H9 (cell line): ENCODE data around the gene PYGO2. TPM values are rescaled to one million over a fixed set of nuclear protein-coding genes. Genes with fewer than 3 reads are reported as not detected.

Source experiments
- DNase-seq: peaks from one replicate; pipeline ENCODE4 v3.0.0-alpha.2; 2017
- H2AFZ ChIP-seq: one replicate; pipeline ENCODE4 v1.6.1; 2013; ENCODE audit warnings: mild to moderate bottlenecking, low read length, control low read depth, moderate library complexity
- H2AK5ac ChIP-seq: 2 replicates; pipeline ENCODE4 v1.6.1; 2013; ENCODE audit warnings: low read length, control low read depth, mixed read lengths; ENCODE audit not compliant: insufficient read length
- H2BK120ac ChIP-seq: one replicate; pipeline ENCODE4 v1.6.1; 2013; ENCODE audit warnings: low read depth, mild to moderate bottlenecking, low read length, control low read depth, inconsistent platforms; ENCODE audit not compliant: poor library complexity, severe bottlenecking
- H2BK12ac ChIP-seq: 2 replicates; pipeline ENCODE4 v1.6.1; 2013; ENCODE audit warnings: low read length, control low read depth, mixed read lengths, low read depth; ENCODE audit not compliant: insufficient read length
- H2BK15ac ChIP-seq: 2 replicates; pipeline ENCODE4 v1.6.1; 2013; ENCODE audit warnings: low read depth, low read length, control low read depth
- H2BK20ac ChIP-seq: one replicate; pipeline ENCODE4 v1.6.1; 2013; ENCODE audit warnings: low read depth, mild to moderate bottlenecking, low read length, control low read depth, inconsistent platforms; ENCODE audit not compliant: poor library complexity, severe bottlenecking
- H2BK5ac ChIP-seq: 2 replicates; pipeline ENCODE4 v1.6.1; 2013; ENCODE audit warnings: low read length, control low read depth, mixed read lengths; ENCODE audit not compliant: insufficient read length
- H3K14ac ChIP-seq: 2 replicates; pipeline ENCODE4 v1.6.1; 2013; ENCODE audit warnings: low read length, control low read depth; ENCODE audit not compliant: insufficient read depth
- H3K18ac ChIP-seq: 2 replicates; pipeline ENCODE4 v1.6.1; 2013; ENCODE audit warnings: low read depth, mild to moderate bottlenecking, mixed read lengths, low read length, control low read depth; ENCODE audit not compliant: insufficient read length
- H3K23ac ChIP-seq: 2 replicates; pipeline ENCODE4 v1.6.1; 2013; ENCODE audit warnings: low read length, control low read depth, mixed read lengths, low read depth; ENCODE audit not compliant: insufficient read length
- H3K23me2 ChIP-seq: 2 replicates; pipeline ENCODE4 v1.6.1; 2013; ENCODE audit warnings: low read depth, mild to moderate bottlenecking, mixed read lengths, low read length, control low read depth; ENCODE audit not compliant: insufficient read length, poor library complexity, severe bottlenecking
- H3K27ac ChIP-seq: 2 replicates; pipeline ENCODE4 v1.5.1; 2013; ENCODE audit warnings: low read length, control low read depth, mixed read lengths, low read depth; ENCODE audit not compliant: insufficient read length
- H3K27me3 ChIP-seq: 2 replicates; pipeline ENCODE4 v1.6.1; 2013; ENCODE audit warnings: low read length, control low read depth, inconsistent platforms; ENCODE audit not compliant: insufficient read depth
- H3K4ac ChIP-seq: 2 replicates; pipeline ENCODE4 v1.6.1; 2013; ENCODE audit warnings: low read depth, mild to moderate bottlenecking, control low read depth, inconsistent platforms, low read length, moderate library complexity
- H3K4me1 ChIP-seq: 2 replicates; pipeline ENCODE4 v1.6.1; 2013; ENCODE audit warnings: low read length, control low read depth, inconsistent platforms; ENCODE audit not compliant: insufficient read depth
- H3K4me2 ChIP-seq: 2 replicates; pipeline ENCODE4 v1.6.1; 2013; ENCODE audit warnings: low read length, control low read depth, mixed read lengths; ENCODE audit not compliant: insufficient read length, insufficient read depth
- H3K56ac ChIP-seq: 2 replicates; pipeline ENCODE4 v1.6.1; 2013; ENCODE audit warnings: low read depth, mild to moderate bottlenecking, mixed read lengths, low read length, control low read depth; ENCODE audit not compliant: insufficient read length
- H3K79me1 ChIP-seq: 2 replicates; pipeline ENCODE4 v1.6.1; 2013; ENCODE audit warnings: low read depth, mild to moderate bottlenecking, moderate library complexity, low read length, control low read depth, inconsistent platforms; ENCODE audit not compliant: insufficient read depth, poor library complexity, severe bottlenecking
- H3K79me2 ChIP-seq: 2 replicates; pipeline ENCODE4 v1.6.1; 2013; ENCODE audit warnings: low read length, control low read depth, inconsistent platforms; ENCODE audit not compliant: insufficient read depth
- H3K9ac ChIP-seq: 2 replicates; pipeline ENCODE4 v1.6.1; 2013; ENCODE audit warnings: low read length, control low read depth, mixed read lengths; ENCODE audit not compliant: insufficient read length; ENCODE audit errors: extremely low read depth
- H3K9me3 ChIP-seq: one replicate; pipeline ENCODE4 v1.6.1; 2013; ENCODE audit warnings: low read depth, low read length, inconsistent platforms; ENCODE audit not compliant: control insufficient read depth
- H3T11ph ChIP-seq: one replicate; pipeline ENCODE4 v1.6.1; 2013; ENCODE audit warnings: mild to moderate bottlenecking, low read length, control low read depth, inconsistent platforms
- H4K20me1 ChIP-seq: one replicate; pipeline ENCODE4 v1.6.1; 2013; ENCODE audit not compliant: control insufficient read depth, insufficient read length, insufficient read depth
- H4K5ac ChIP-seq: 2 replicates; pipeline ENCODE4 v1.6.1; 2013; ENCODE audit warnings: low read depth, mild to moderate bottlenecking, mixed read lengths, low read length, control low read depth; ENCODE audit not compliant: insufficient read length
- H4K8ac ChIP-seq: replicated peaks from 2 replicates; pipeline ENCODE4 v1.6.1; 2013; ENCODE audit warnings: low read length, control low read depth, mixed read lengths, low read depth; ENCODE audit not compliant: insufficient read length
- H4K91ac ChIP-seq: 2 replicates; pipeline ENCODE4 v1.6.1; 2013; ENCODE audit warnings: low read depth, mild to moderate bottlenecking, moderate library complexity, mixed read lengths, low read length, control low read depth; ENCODE audit not compliant: insufficient read length
- H3K27ac Mint-ChIP-seq, 3 experiments: 2 replicates in 2 of 3; 3 replicates in 1 of 3; pipeline ENCODE4 v1.8.0; 2020 to 2021; ENCODE audit warnings: mixed read lengths in 3 of 3, mild to moderate bottlenecking in 1 of 3, moderate library complexity in 1 of 3
- H3K27me3 Mint-ChIP-seq: 2 replicates; pipeline ENCODE4 v1.8.0; 2021; ENCODE audit warnings: low read depth, mild to moderate bottlenecking, moderate library complexity, mixed read lengths
- H3K36me3 Mint-ChIP-seq, 3 experiments: 2 replicates in 2 of 3; 3 replicates in 1 of 3; pipeline ENCODE4 v1.8.0; 2020 to 2021; ENCODE audit warnings: low read depth in 3 of 3, mixed read lengths in 3 of 3; ENCODE audit not compliant: insufficient read depth in 1 of 3
- H3K4me1 Mint-ChIP-seq, 2 experiments: 2 replicates each; pipeline ENCODE4 v1.8.0; 2020; ENCODE audit warnings: mixed read lengths in 2 of 2
- H3K4me3 Mint-ChIP-seq, 2 experiments: 2 replicates in 1 of 2; 3 replicates in 1 of 2; pipeline ENCODE4 v1.8.0; 2020 to 2021; ENCODE audit warnings: mild to moderate bottlenecking in 2 of 2, mixed read lengths in 2 of 2, moderate library complexity in 1 of 2
- H3K9me3 Mint-ChIP-seq, 2 experiments: 2 replicates in 1 of 2; 3 replicates in 1 of 2; pipeline ENCODE4 v1.8.0; 2020; ENCODE audit warnings: mild to moderate bottlenecking in 2 of 2, mixed read lengths in 2 of 2, moderate library complexity in 1 of 2
- WGBS: extraction: QIAGEN DNeasy Blood & Tissue Kit; methylation state at CpG from one replicate; pipeline ENCODE4 v1.1.7; 2013; ENCODE audit warnings: missing lambda C conversion rate, low lambda C conversion rate, mixed read lengths; ENCODE audit not compliant: insufficient read length; ENCODE audit errors: extremely low coverage; 5-methylcytosine and 5-hydroxymethylcytosine counted together
- total RNA-seq: library from RNA; stranded (reverse); gene quantifications from 2 replicates; pipeline ENCODE4 v1.2.1, GENCODE V29; 2021
- TF ChIP-seq, protein P1 (sequence below): fragments of 200-600 bp; sonication (generic); conservative IDR thresholded peaks from 3 replicates; pipeline ENCODE4 v1.8.0; 2021; ENCODE audit warnings: antibody characterized with exemption, mild to moderate bottlenecking

The PYGO2 gene
- total RNA-seq, 1 experiment from 2014 or later, result 38.7 TPM

DNA sequence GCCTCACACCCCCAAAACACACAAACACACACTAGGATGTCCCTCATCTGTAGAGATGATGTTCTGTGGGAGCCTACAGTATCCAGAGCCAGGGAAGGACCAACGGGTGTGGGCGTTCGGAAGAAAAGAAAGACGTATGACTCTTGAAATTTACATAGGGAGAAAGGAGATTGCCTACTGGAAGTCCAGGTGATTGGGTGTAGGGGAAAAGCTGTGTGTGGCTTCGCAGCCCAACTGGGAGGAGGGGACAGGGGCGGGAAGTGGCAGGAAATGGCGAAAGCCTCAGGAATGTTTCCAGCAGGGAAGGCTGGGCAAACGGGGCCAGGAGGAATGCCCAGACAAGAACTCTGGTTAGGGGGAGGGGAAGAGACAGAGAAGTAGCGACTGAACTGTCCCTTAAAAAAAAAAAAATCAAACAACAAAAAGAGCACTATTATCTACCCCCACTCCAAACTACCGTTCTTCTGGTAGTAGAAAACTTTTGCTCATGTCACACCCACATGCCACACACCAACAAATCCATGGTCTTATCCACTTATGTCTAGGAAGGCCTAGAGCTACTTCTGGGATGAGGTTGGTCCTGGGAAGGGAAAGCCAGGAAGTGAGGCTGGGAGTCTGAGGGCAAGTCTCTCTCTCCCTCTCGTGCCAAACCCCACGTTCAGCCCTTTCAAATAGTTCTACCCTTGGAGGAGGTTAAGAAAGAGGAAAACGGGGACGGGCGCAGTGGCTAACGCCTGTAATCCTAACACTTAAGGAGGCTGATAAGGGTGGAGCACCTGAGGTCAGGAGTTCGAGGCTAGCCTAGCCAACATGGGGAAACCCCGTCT is 11.1 kb upstream of the PYGO2 start:
- peak overlapping the region; percentile 56 for H3K9ac ChIP-seq
- H2BK120ac ChIP-seq, result peak overlapping the region; percentile 67
- H3K27me3 ChIP-seq, result no peaks in the 10 kb centered on the region
- WGBS, result no CpG with 5 or more reads among the region's 18 CpGs
- no peak overlapping the region for H4K8ac ChIP-seq
- Mint-ChIP-seq H3K4me1 (peaks cover 43 to 44% of the 10 kb centered on the region in 2 experiments), H3K36me3 (peaks cover 9 to 31% (median 14%) of the 10 kb centered on the region in 3 experiments; a peak in 6 of 7 replicates), H3K9me3 (no peaks in the 10 kb centered on the region), H3K4me3 (no peak overlapping the region; a peak in 1 of 5 replicates), H3K27ac (no peak overlapping the region; a peak in 4 of 7 replicates), H3K27me3 (no peaks in the 10 kb centered on the region)
- no peak overlapping the region for H4K91ac ChIP-seq
- peaks cover 5% of the 10 kb centered on the region for H3K79me1 ChIP-seq
- H3K4me1 ChIP-seq, result peaks cover 4% of the 10 kb centered on the region; the same call in 1 of the 2 replicates
- no peaks in the 10 kb centered on the region for H4K20me1 ChIP-seq
- peak overlapping the region; percentile 90 for H3K18ac ChIP-seq
- H2AK5ac ChIP-seq, result peak overlapping the region; percentile 5
- H3K9me3 ChIP-seq, result no peaks in the 10 kb centered on the region
- H2BK20ac ChIP-seq, result no peak overlapping the region
- peak overlapping the region; percentile 8 for H4K5ac ChIP-seq
- H3K14ac ChIP-seq, result peak overlapping the region; percentile 74; the same call in 1 of the 2 replicates
- peaks cover 34% of the 10 kb centered on the region for H3K79me2 ChIP-seq
- no peak overlapping the region for H2AFZ ChIP-seq
- H3K27ac ChIP-seq, result peak overlapping the region; percentile 97
- H3K23me2 ChIP-seq, result peaks cover 42% of the 10 kb centered on the region
- H3K4me2 ChIP-seq, result peak overlapping the region; percentile 68
- peak overlapping the region; percentile 24 for H2BK12ac ChIP-seq
- TF ChIP-seq, protein P1, sequence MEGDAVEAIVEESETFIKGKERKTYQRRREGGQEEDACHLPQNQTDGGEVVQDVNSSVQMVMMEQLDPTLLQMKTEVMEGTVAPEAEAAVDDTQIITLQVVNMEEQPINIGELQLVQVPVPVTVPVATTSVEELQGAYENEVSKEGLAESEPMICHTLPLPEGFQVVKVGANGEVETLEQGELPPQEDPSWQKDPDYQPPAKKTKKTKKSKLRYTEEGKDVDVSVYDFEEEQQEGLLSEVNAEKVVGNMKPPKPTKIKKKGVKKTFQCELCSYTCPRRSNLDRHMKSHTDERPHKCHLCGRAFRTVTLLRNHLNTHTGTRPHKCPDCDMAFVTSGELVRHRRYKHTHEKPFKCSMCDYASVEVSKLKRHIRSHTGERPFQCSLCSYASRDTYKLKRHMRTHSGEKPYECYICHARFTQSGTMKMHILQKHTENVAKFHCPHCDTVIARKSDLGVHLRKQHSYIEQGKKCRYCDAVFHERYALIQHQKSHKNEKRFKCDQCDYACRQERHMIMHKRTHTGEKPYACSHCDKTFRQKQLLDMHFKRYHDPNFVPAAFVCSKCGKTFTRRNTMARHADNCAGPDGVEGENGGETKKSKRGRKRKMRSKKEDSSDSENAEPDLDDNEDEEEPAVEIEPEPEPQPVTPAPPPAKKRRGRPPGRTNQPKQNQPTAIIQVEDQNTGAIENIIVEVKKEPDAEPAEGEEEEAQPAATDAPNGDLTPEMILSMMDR, result no peak
- DNase-seq, result peak; percentile 98
- H2BK5ac ChIP-seq, result peak overlapping the region; percentile 21
- no peak overlapping the region for H3K56ac ChIP-seq
- no peak overlapping the region for H2BK15ac ChIP-seq
- no peak overlapping the region for H3K23ac ChIP-seq
- H3K4ac ChIP-seq, result no peak overlapping the region; the same call in 1 of the 2 replicates
- peak overlapping the region; percentile 40 for H3T11ph ChIP-seq
